SK-N-SH (cell line): ENCODE data around the gene CDK6. TPM values are rescaled to one million over a fixed set of nuclear protein-coding genes. Genes with fewer than 3 reads are reported as not detected.

ENCODE experiments used
- CTCF ChIA-PET: fragments of 300-600, 350-600 bp; formaldehyde crosslinking; extraction: SDS; loops from one replicate; lab custom pipeline; 2021; lab: Yijun Ruan, JAX
- POLR2A ChIA-PET: fragments of 350-600 bp; sonication (Branson Sonifier 250); formaldehyde crosslinking; extraction: SDS; loops from one replicate; lab custom pipeline; 2020; ENCODE audit warnings: antibody characterized with exemption, inconsistent platforms; lab: Yijun Ruan, JAX
- DNase-seq: peaks from one replicate; pipeline ENCODE4 v3.0.0; 2012
- H2AFZ ChIP-seq: fragments of 200-600 bp; sonication (generic); 2 replicates; pipeline ENCODE4 v1.8.1; 2016; ENCODE audit warnings: antibody characterized with exemption, mild to moderate bottlenecking, low read depth
- H3F3A ChIP-seq: fragments of 200-600 bp; sonication (generic); replicated peaks from 2 replicates; pipeline ENCODE3; 2016; ENCODE audit warnings: antibody characterized with exemption, mild to moderate bottlenecking; ENCODE audit not compliant: insufficient read depth
- H3K27ac ChIP-seq, 2 experiments: fragments of 200-500 bp in 1 of 2; fragments of 200-600 bp in 1 of 2; sonication (Bioruptor generic) in 1 of 2; sonication (generic), shearing (Covaris generic) in 1 of 2; 2 replicates each; pipeline versions ENCODE4 v1.5.1 to v1.6.1; 2014 to 2016; ENCODE audit warnings: low read depth in 2 of 2, inconsistent platforms in 1 of 2, low read length in 1 of 2, mild to moderate bottlenecking in 1 of 2, mixed read lengths in 1 of 2
- H3K27me3 ChIP-seq: fragments of 200-600 bp; sonication (generic), shearing (Covaris generic); 2 replicates; pipeline ENCODE4 v1.6.1; 2016; ENCODE audit warnings: mixed run types; ENCODE audit not compliant: insufficient read depth
- H3K36me3 ChIP-seq, 2 experiments: fragments of 200-500 bp in 1 of 2; fragments of 200-600 bp in 1 of 2; sonication (Bioruptor generic) in 1 of 2; sonication (generic) in 1 of 2; replicated peaks in 1 of 2; 2 replicates each; pipeline versions ENCODE3 to v1.5.1; 2014 to 2016; ENCODE audit warnings: low read length in 1 of 2, mild to moderate bottlenecking in 1 of 2; ENCODE audit not compliant: insufficient read depth in 2 of 2, control insufficient read depth in 1 of 2
- H3K4me1 ChIP-seq, 2 experiments: fragments of 200-500 bp in 1 of 2; fragments of 200-600 bp in 1 of 2; sonication (Bioruptor generic) in 1 of 2; sonication (generic), shearing (Covaris generic) in 1 of 2; 2 replicates each; pipeline versions ENCODE4 v1.5.1 to v1.6.1; 2014 to 2016; ENCODE audit warnings: low read depth in 1 of 2, low read length in 1 of 2, mixed run types in 1 of 2; ENCODE audit not compliant: insufficient read depth in 2 of 2, control insufficient read depth in 1 of 2
- H3K4me2 ChIP-seq: fragments of 200-600 bp; sonication (generic), shearing (Covaris generic); 2 replicates; pipeline ENCODE4 v1.6.1; 2017; ENCODE audit warnings: mixed run types
- H3K4me3 ChIP-seq, 2 experiments: fragments of 200-500 bp in 1 of 2; fragments of 200-600 bp in 1 of 2; sonication (Bioruptor generic) in 1 of 2; sonication (generic), shearing (Covaris generic) in 1 of 2; 2 replicates each; pipeline versions ENCODE4 v1.5.1 to v1.8.1; 2014 to 2016; ENCODE audit warnings: low read depth in 2 of 2, inconsistent platforms in 1 of 2, low read length in 1 of 2, mild to moderate bottlenecking in 1 of 2, mixed read lengths in 1 of 2, moderate library complexity in 1 of 2
- H3K79me2 ChIP-seq: fragments of 200-600 bp; sonication (generic); 2 replicates; pipeline ENCODE4 v1.8.1; 2017; ENCODE audit warnings: mild to moderate bottlenecking; ENCODE audit not compliant: insufficient read depth
- H3K9ac ChIP-seq: fragments of 200-600 bp; sonication (generic); 2 replicates; pipeline ENCODE4 v1.6.1; 2017; ENCODE audit warnings: mixed run types
- H3K9me2 ChIP-seq: fragments of 200-600 bp; sonication (generic); 2 replicates; pipeline ENCODE4 v1.6.1; 2017; ENCODE audit warnings: mixed run types
- H3K9me3 ChIP-seq: fragments of 200-600 bp; sonication (generic); 2 replicates; pipeline ENCODE4 v1.6.1; 2017; ENCODE audit warnings: mixed run types, mild to moderate bottlenecking, moderate library complexity
- H4K20me1 ChIP-seq: fragments of 200-600 bp; sonication (generic); 2 replicates; pipeline ENCODE4 v1.6.1; 2017; ENCODE audit warnings: mild to moderate bottlenecking, mixed run types; ENCODE audit not compliant: insufficient read depth
- CHD2 ChIP-seq: fragments of 150-350 bp; IDR thresholded peaks from 2 replicates; pipeline ENCODE4 v1.6.1; 2018; ENCODE audit warnings: low read length; ENCODE audit not compliant: partially characterized antibody
- ELF1 ChIP-seq: IDR thresholded peaks from 2 replicates; pipeline ENCODE4 v1.4.0; 2012
- EP300 ChIP-seq, 2 experiments: IDR thresholded peaks; 2 replicates each; pipeline versions ENCODE4 v1.4.0 to v1.6.1; 2012; ENCODE audit warnings: borderline replicate concordance in 1 of 2, low read depth in 1 of 2, low read length in 1 of 2
- EZH2phosphoT487 ChIP-seq: fragments of 200-600 bp; sonication (generic); IDR thresholded peaks from 2 replicates; pipeline ENCODE4 v1.6.1; 2017; ENCODE audit warnings: low read depth, mixed run types, mild to moderate bottlenecking, antibody characterized with exemption, moderate library complexity, borderline replicate concordance
- FOXJ3 ChIP-seq: sonication (generic); formaldehyde crosslinking; IDR thresholded peaks from 2 replicates; pipeline ENCODE4 v1.5.1; 2020; ENCODE audit warnings: mild to moderate bottlenecking, missing genetic modification reagents
- FOXM1 ChIP-seq: IDR thresholded peaks from 2 replicates; pipeline ENCODE4 v1.4.0; 2012; ENCODE audit warnings: low read depth, mild to moderate bottlenecking
- GABPA ChIP-seq: IDR thresholded peaks from 2 replicates; pipeline ENCODE4 v1.4.0; 2012; ENCODE audit warnings: low read depth, mild to moderate bottlenecking
- GATA2 ChIP-seq: sonication (generic); formaldehyde crosslinking; IDR thresholded peaks from 2 replicates; pipeline ENCODE4 v1.5.0; 2020; ENCODE audit warnings: mild to moderate bottlenecking, missing genetic modification reagents
- JUND ChIP-seq: IDR thresholded peaks from 2 replicates; pipeline ENCODE4 v1.4.0; 2012
- MEF2A ChIP-seq: IDR thresholded peaks from 2 replicates; pipeline ENCODE4 v1.4.0; 2012; ENCODE audit warnings: low read depth, borderline replicate concordance
- MXI1 ChIP-seq: IDR thresholded peaks from 2 replicates; pipeline ENCODE4 v1.6.1; 2012; ENCODE audit warnings: mild to moderate bottlenecking, low read depth, low read length, improper control_type of control experiment
- PBX3 ChIP-seq: IDR thresholded peaks from 2 replicates; pipeline ENCODE4; 2012
- POLR2AphosphoS5 ChIP-seq: IDR thresholded peaks from 2 replicates; pipeline ENCODE4 v1.6.1; 2012; ENCODE audit warnings: low read depth, low read length
- RAD21 ChIP-seq: IDR thresholded peaks from 2 replicates; pipeline ENCODE4 v1.6.1; 2012; ENCODE audit warnings: mild to moderate bottlenecking, low read length
- RCOR1 ChIP-seq: fragments of 150-350 bp; IDR thresholded peaks from 2 replicates; pipeline ENCODE4 v1.6.1; 2017; ENCODE audit warnings: antibody characterized with exemption, low read length
- RFX5 ChIP-seq: IDR thresholded peaks from 2 replicates; pipeline ENCODE4 v1.6.1; 2012; ENCODE audit warnings: mild to moderate bottlenecking, improper control_type of control experiment, low read length
- RXRA ChIP-seq: IDR thresholded peaks from 2 replicates; pipeline ENCODE4 v1.4.0; 2012; ENCODE audit warnings: low read depth, mild to moderate bottlenecking, borderline replicate concordance
- SIN3A ChIP-seq: IDR thresholded peaks from 2 replicates; pipeline ENCODE4 v1.6.1; 2012; ENCODE audit warnings: low read depth, mild to moderate bottlenecking, low read length, moderate library complexity, borderline replicate concordance
- TCF12 ChIP-seq: IDR thresholded peaks from 2 replicates; pipeline ENCODE4 v1.4.0; 2012
- USF1 ChIP-seq: IDR thresholded peaks from 2 replicates; pipeline ENCODE4 v1.4.0; 2012; ENCODE audit warnings: low read depth, borderline replicate concordance
- YY1 ChIP-seq: IDR thresholded peaks from 2 replicates; pipeline ENCODE4 v1.4.0; 2012; ENCODE audit warnings: low read depth, mild to moderate bottlenecking
- WGBS: methylation state at CpG from one replicate; pipeline ENCODE4 v1.1.6; 2017; ENCODE audit warnings: low lambda C conversion rate; 5-methylcytosine and 5-hydroxymethylcytosine counted together
- polyA plus RNA-seq, 3 experiments: library from polyadenylated mRNA; depleted of rRNA; stranded (reverse); fragments of >200 nt; gene quantifications; 2 replicates each; pipeline ENCODE4 v1.2.3, GENCODE V29; 2012
- TF ChIP-seq, protein P1 (sequence below): IDR thresholded peaks from 2 replicates; pipeline ENCODE4 v1.4.0; 2012; ENCODE audit warnings: low read depth
- TF ChIP-seq, protein P2 (sequence below): IDR thresholded peaks from 2 replicates; pipeline ENCODE4 v1.4.0; 2012; ENCODE audit warnings: low read depth, borderline replicate concordance

CDK6 gene
- polyA plus RNA-seq, 1 of the 3 experiments (the other 2 are of a cell fraction) = 30.3 TPM

DNA sequence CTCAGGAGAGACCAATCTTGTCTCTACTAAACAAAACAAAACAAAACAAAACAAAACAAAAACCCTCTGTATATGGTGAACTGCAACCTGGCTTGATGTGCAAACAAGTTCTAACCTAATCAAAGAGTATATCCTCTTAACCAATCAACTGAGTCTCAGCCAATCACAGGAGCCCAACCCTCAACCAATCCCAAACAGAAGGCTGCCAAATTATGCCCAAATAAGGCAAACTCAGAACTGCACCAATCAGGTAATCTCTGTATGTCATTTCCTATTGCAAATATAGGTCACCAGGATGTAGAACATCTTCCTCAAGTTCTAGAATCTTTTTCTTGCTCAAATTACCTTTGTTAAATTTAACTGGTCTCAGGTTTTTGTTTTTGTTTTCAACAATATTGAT lies 251.4 kb downstream of the CDK6 start:
- Histone ChIP-seq H3K9me2 (no peaks in the 10 kb centered on the region), H3F3A (peaks cover 9% of the 10 kb centered on the region), H3K27ac (no peak overlapping the region), H3K36me3 (peaks cover 25 to 45% of the 10 kb centered on the region in 2 experiments), H3K79me2 (peaks cover 100% of the 10 kb centered on the region), H3K9me3 (no peaks in the 10 kb centered on the region), H3K9ac (no peak overlapping the region), H3K4me1 (peaks cover 11 to 17% of the 10 kb centered on the region in 2 experiments; a peak in 3 of 4 replicates), H3K4me3 (no peak overlapping the region), H3K27me3 (no peaks in the 10 kb centered on the region), H3K4me2 (no peak overlapping the region), H2AFZ (no peak overlapping the region), H4K20me1 (peaks cover 88% of the 10 kb centered on the region)
- peak; percentile 33 for DNase-seq
- TF ChIP-seq YY1 (no peak), CHD2 (no peak), EP300 (IDR thresholded peaks at IDR 0.05; ENCODE audit: borderline replicate concordance in 1 of 2, low read depth in 1 of 2, low read length in 1 of 2) (no peak), RFX5 (no peak), ELF1 (no peak), TCF12 (no peak), FOXJ3 (no peak)
- TF ChIP-seq, protein P1, sequence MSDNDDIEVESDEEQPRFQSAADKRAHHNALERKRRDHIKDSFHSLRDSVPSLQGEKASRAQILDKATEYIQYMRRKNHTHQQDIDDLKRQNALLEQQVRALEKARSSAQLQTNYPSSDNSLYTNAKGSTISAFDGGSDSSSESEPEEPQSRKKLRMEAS = no peak
- CTCF ChIA-PET = interaction anchor here (0.6 to 1.5 kb wide), 2 partner anchors 9 to 25 kb away, joined by 3 to 4 read pairs; no protein-coding TSS in a partner anchor
- POLR2A ChIA-PET = no interaction called here

- Histone ChIP-seq H3K9ac (no peak overlapping the region), H3F3A (peaks cover 18% of the 10 kb centered on the region), H2AFZ (no peak overlapping the region), H4K20me1 (peaks cover 71% of the 10 kb centered on the region), H3K9me2 (no peaks in the 10 kb centered on the region), H3K27ac (no peak overlapping the region), H3K4me3 (no peak overlapping the region), H3K4me2 (no peak overlapping the region), H3K79me2 (peaks cover 97% of the 10 kb centered on the region), H3K27me3 (no peaks in the 10 kb centered on the region), H3K36me3 (peaks cover 43 to 65% of the 10 kb centered on the region in 2 experiments), H3K4me1 (peaks cover 0 to 17% of the 10 kb centered on the region in 2 experiments; a peak in 2 of 4 replicates), H3K9me3 (no peaks in the 10 kb centered on the region)
- ChIA-PET CTCF (no interaction called here), POLR2A (interaction anchor here (0.6 kb wide), 1 partner anchor 704 kb away, joined by 3 read pairs; no protein-coding TSS in a partner anchor)
- no peak for DNase-seq
- 95% methylated on average over 1 of the region's 1 CpG for WGBS
- no peak for TF ChIP-seq GATA2
- no peak for TF ChIP-seq JUND
- no peak for TF ChIP-seq RAD21
- TF ChIP-seq MXI1 = no peak
- no peak for TF ChIP-seq EZH2phosphoT487
- no peak for TF ChIP-seq SIN3A
- TF ChIP-seq MEF2A = no peak
- TF ChIP-seq USF1 = no peak
- no peak for TF ChIP-seq EP300 (IDR thresholded peaks at IDR 0.05; ENCODE audit: borderline replicate concordance in 1 of 2, low read depth in 1 of 2, low read length in 1 of 2)
- TF ChIP-seq RXRA = no peak
- TF ChIP-seq GABPA = no peak
- no peak for TF ChIP-seq PBX3
- no peak for TF ChIP-seq POLR2AphosphoS5
- TF ChIP-seq, protein P2, sequence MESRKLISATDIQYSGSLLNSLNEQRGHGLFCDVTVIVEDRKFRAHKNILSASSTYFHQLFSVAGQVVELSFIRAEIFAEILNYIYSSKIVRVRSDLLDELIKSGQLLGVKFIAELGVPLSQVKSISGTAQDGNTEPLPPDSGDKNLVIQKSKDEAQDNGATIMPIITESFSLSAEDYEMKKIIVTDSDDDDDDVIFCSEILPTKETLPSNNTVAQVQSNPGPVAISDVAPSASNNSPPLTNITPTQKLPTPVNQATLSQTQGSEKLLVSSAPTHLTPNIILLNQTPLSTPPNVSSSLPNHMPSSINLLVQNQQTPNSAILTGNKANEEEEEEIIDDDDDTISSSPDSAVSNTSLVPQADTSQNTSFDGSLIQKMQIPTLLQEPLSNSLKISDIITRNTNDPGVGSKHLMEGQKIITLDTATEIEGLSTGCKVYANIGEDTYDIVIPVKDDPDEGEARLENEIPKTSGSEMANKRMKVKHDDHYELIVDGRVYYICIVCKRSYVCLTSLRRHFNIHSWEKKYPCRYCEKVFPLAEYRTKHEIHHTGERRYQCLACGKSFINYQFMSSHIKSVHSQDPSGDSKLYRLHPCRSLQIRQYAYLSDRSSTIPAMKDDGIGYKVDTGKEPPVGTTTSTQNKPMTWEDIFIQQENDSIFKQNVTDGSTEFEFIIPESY = no peak
- TF ChIP-seq RCOR1 = no peak
- TF ChIP-seq ELF1 = no peak
- TF ChIP-seq FOXM1 = no peak
Measured at GRCh38 chr7:92582948-92583347, 253.4 kb downstream of the CDK6 start.
